GM12878 (cell line): ENCODE results near the gene SUB1. TPM values are rescaled to one million over a fixed set of nuclear protein-coding genes. Genes with fewer than 3 reads are reported as not detected.

Experiments
- ATAC-seq: fragments of 200-7000 bp; cut with Tn5 transposase; 3 replicates; pipeline ENCODE4 v1.9.1; 2020; ENCODE audit warnings: mild to moderate bottlenecking, moderate library complexity
- BruUV-seq: library from RNA; stranded (reverse); fragments of 400-500 nt; replicated peaks from 2 replicates; lab custom pipeline; 2021; lab: Mats Ljungman, UMichigan
- CTCF ChIA-PET: fragments of 300-600 bp; sonication (Branson Sonifier 250); formaldehyde crosslinking; extraction: SDS; loops from one replicate; lab custom pipeline; 2021; ENCODE audit warnings: inconsistent platforms; lab: Yijun Ruan, JAX
- POLR2A ChIA-PET: fragments of 350-600 bp; formaldehyde crosslinking; extraction: SDS; loops from one replicate; lab custom pipeline; 2021; ENCODE audit warnings: inconsistent platforms; lab: Charles Lee
- RAD21 ChIA-PET: fragments of 300-600 bp; sonication (Branson Sonifier 250); formaldehyde crosslinking; loops from one replicate; lab custom pipeline; 2023; ENCODE audit warnings: antibody characterized with exemption; ENCODE audit not compliant: unreplicated experiment; lab: Charles Lee
- SMC1A ChIA-PET: fragments of 300-600 bp; sonication (Branson Sonifier 250); formaldehyde crosslinking; loops from one replicate; lab custom pipeline; 2023; ENCODE audit not compliant: unreplicated experiment, uncharacterized antibody; lab: Charles Lee
- DNase-seq: peaks from one replicate; pipeline ENCODE4 v3.0.0-alpha.2; 2011; ENCODE audit warnings: low read depth, low spot score
- FAIRE-seq: peaks from 3 replicates; lab custom pipeline; 2011; peaks lifted over from hg19 to GRCh38; lab: Jason Lieb, UNC
- H2AFZ ChIP-seq: 2 replicates; pipeline ENCODE4 v1.6.0; 2011; ENCODE audit warnings: low read depth, low read length, control low read depth; ENCODE audit not compliant: control insufficient read depth
- H3K27ac ChIP-seq: 2 replicates; pipeline ENCODE4 v1.5.1; 2011; ENCODE audit warnings: control low read depth; ENCODE audit not compliant: control insufficient read depth, insufficient read depth
- H3K27me3 ChIP-seq, 2 experiments: replicated peaks in 1 of 2; 2 replicates each; pipeline versions ENCODE4 v1.6.0 to v1.6.1; 2011; ENCODE audit warnings: low read length in 1 of 2; ENCODE audit not compliant: control insufficient read depth in 2 of 2, insufficient read depth in 2 of 2
- H3K36me3 ChIP-seq, 2 experiments: 2 replicates each; pipeline ENCODE4 v1.5.1; 2011; ENCODE audit warnings: low read length in 1 of 2; ENCODE audit not compliant: control insufficient read depth in 2 of 2, insufficient read depth in 2 of 2
- H3K4me1 ChIP-seq: 2 replicates; pipeline ENCODE4 v1.6.1; 2011; ENCODE audit warnings: mild to moderate bottlenecking, low read length, moderate library complexity, mixed read lengths; ENCODE audit not compliant: control insufficient read depth, insufficient read depth
- H3K4me2 ChIP-seq: 2 replicates; pipeline ENCODE4 v1.6.0; 2011; ENCODE audit warnings: control low read depth; ENCODE audit not compliant: control insufficient read depth, insufficient read depth
- H3K4me3 ChIP-seq: fragments of 200-600 bp; sonication (generic); 2 replicates; pipeline ENCODE4 v1.5.1; 2016
- H3K79me2 ChIP-seq: 2 replicates; pipeline ENCODE4 v1.6.0; 2011; ENCODE audit warnings: low read length; ENCODE audit not compliant: control insufficient read depth, insufficient read depth
- H3K9ac ChIP-seq: 2 replicates; pipeline ENCODE4 v1.8.0; 2011; ENCODE audit warnings: low read length, control low read depth, mixed read lengths; ENCODE audit not compliant: control insufficient read depth, insufficient read depth
- H3K9me3 ChIP-seq: replicated peaks from 3 replicates; pipeline ENCODE4 v1.5.1; 2011; ENCODE audit warnings: mild to moderate bottlenecking, low read length; ENCODE audit not compliant: control insufficient read depth, insufficient read depth
- H4K20me1 ChIP-seq: 2 replicates; pipeline ENCODE4 v1.6.0; 2011; ENCODE audit not compliant: control insufficient read depth, insufficient read depth
- ATF7 ChIP-seq: fragments of 450-650 bp; IDR thresholded peaks from 2 replicates; pipeline ENCODE4 v1.6.1; 2016; ENCODE audit warnings: low read depth, mild to moderate bottlenecking
- CREM ChIP-seq: IDR thresholded peaks from 2 replicates; pipeline ENCODE4 v1.6.1; 2014; ENCODE audit warnings: antibody characterized with exemption, low read depth
- EED ChIP-seq: sonication (generic); IDR thresholded peaks from 2 replicates; pipeline ENCODE4 v1.6.1; 2016; ENCODE audit warnings: antibody characterized with exemption, low read depth
- IKZF2 ChIP-seq, 2 experiments: fragments of 450-650 bp; IDR thresholded peaks; 2 replicates each; pipeline ENCODE4 v1.6.1; 2017; ENCODE audit warnings: mild to moderate bottlenecking in 2 of 2, moderate library complexity in 2 of 2
- KDM1A ChIP-seq: fragments of 200-600 bp; sonication (generic); IDR thresholded peaks from 2 replicates; pipeline ENCODE4 v1.6.1; 2016; ENCODE audit warnings: borderline replicate concordance
- MAX ChIP-seq: IDR thresholded peaks from 2 replicates; pipeline ENCODE4 v1.6.1; 2012; ENCODE audit warnings: low read depth, low read length, improper control_type of control experiment
- NRF1 ChIP-seq: conservative IDR thresholded peaks from 2 replicates; pipeline ENCODE4 v1.6.1; 2011; ENCODE audit warnings: mild to moderate bottlenecking, low read depth, low read length, improper control_type of control experiment
- POLR2A ChIP-seq: IDR thresholded peaks from 2 replicates; pipeline ENCODE4 v1.6.1; 2011; ENCODE audit warnings: low read depth, mild to moderate bottlenecking, low read length
- POLR2AphosphoS5 ChIP-seq: IDR thresholded peaks from 2 replicates; pipeline ENCODE4 v1.6.1; 2011; ENCODE audit warnings: mild to moderate bottlenecking, low read length, inconsistent platforms
- RUNX3 ChIP-seq: IDR thresholded peaks from 2 replicates; pipeline ENCODE4 v1.6.1; 2012; ENCODE audit warnings: low read length, inconsistent platforms
- TARDBP ChIP-seq: IDR thresholded peaks from 2 replicates; pipeline ENCODE4 v1.6.1; 2016; ENCODE audit warnings: borderline replicate concordance
- ZBED1 ChIP-seq: IDR thresholded peaks from 2 replicates; pipeline ENCODE4 v1.6.1; 2016; ENCODE audit warnings: borderline replicate concordance
- ZSCAN29 ChIP-seq: fragments of 450-650 bp; IDR thresholded peaks from 2 replicates; pipeline ENCODE4 v1.6.1; 2017; ENCODE audit warnings: mild to moderate bottlenecking, moderate library complexity
- WGBS: methylation state at CpG from one replicate; pipeline ENCODE4 v1.1.6; 2016; ENCODE audit warnings: low lambda C conversion rate; ENCODE audit not compliant: insufficient replicate concordance, insufficient coverage; ENCODE audit errors: missing lambda C conversion rate; 5-methylcytosine and 5-hydroxymethylcytosine counted together
- in situ Hi-C: fragments of 300-500 bp; cut with MboI; formaldehyde crosslinking; loops from 9 replicates; pipeline ENCODE4 v1.14.3; 2018; ENCODE audit warnings: mixed read lengths
- intact Hi-C: fragments of 100-400 bp; cut with micrococcal nuclease; formaldehyde crosslinking; loops from one replicate; pipeline ENCODE4 v1.14.2; 2022; ENCODE audit not compliant: unreplicated experiment
- polyA plus RNA-seq, 11 experiments: library from polyadenylated mRNA; depleted of rRNA in 4 of 11; unstranded in 6 of 11; stranded (reverse) in 5 of 11; fragments of >200 nt; fragmentation: Nextera tagmentation in 4 of 11; fragmentation: Illumina TruSeq in 1 of 11; extraction: Ambion mirVana in 4 of 11; extraction: Trizol in 1 of 11; gene quantifications; 1 replicate in 1 of 11; 2 replicates in 10 of 11; pipeline versions ENCODE4 v1.2.1 to v1.2.3, GENCODE V29; 2011 to 2016; ENCODE audit warnings: inconsistent platforms in 2 of 11, missing spikeins in 2 of 11, low read depth in 1 of 11
- total RNA-seq, 4 experiments: library from RNA; depleted of rRNA in 3 of 4; stranded (reverse); fragments of >200 nt in 3 of 4; fragmentation: Illumina TruSeq in 1 of 4; extraction: Trizol in 1 of 4; gene quantifications; 2 replicates each; pipeline versions ENCODE4 v1.2.1 to v1.2.3, GENCODE V29; 2013 to 2021
- TF ChIP-seq, protein P1 (sequence below): IDR thresholded peaks from 2 replicates; pipeline ENCODE4 v1.6.1; 2012; ENCODE audit warnings: mild to moderate bottlenecking, low read depth, low read length
- TF ChIP-seq, protein P2 (sequence below): fragments of 450-650 bp; IDR thresholded peaks from 2 replicates; pipeline ENCODE4 v1.6.1; 2017; ENCODE audit warnings: mild to moderate bottlenecking
- TF ChIP-seq, protein P3 (sequence below): IDR thresholded peaks from 2 replicates; pipeline ENCODE4 v1.6.1; 2011; ENCODE audit warnings: borderline replicate concordance, low read depth, mild to moderate bottlenecking, moderate library complexity, low read length; ENCODE audit not compliant: insufficient read depth, poor library complexity, severe bottlenecking

Gene SUB1
- total and polyA plus RNA-seq, 10 of the 15 experiments (the other 5 are each of a cell fraction or from before 2014, with no cell fraction given) = 468 to 2,785 (median 1,145) TPM

GRCh38 chr5:32642276-32643002, 57.1 kb downstream of the SUB1 start (continued):
- TF ChIP-seq, protein P1, sequence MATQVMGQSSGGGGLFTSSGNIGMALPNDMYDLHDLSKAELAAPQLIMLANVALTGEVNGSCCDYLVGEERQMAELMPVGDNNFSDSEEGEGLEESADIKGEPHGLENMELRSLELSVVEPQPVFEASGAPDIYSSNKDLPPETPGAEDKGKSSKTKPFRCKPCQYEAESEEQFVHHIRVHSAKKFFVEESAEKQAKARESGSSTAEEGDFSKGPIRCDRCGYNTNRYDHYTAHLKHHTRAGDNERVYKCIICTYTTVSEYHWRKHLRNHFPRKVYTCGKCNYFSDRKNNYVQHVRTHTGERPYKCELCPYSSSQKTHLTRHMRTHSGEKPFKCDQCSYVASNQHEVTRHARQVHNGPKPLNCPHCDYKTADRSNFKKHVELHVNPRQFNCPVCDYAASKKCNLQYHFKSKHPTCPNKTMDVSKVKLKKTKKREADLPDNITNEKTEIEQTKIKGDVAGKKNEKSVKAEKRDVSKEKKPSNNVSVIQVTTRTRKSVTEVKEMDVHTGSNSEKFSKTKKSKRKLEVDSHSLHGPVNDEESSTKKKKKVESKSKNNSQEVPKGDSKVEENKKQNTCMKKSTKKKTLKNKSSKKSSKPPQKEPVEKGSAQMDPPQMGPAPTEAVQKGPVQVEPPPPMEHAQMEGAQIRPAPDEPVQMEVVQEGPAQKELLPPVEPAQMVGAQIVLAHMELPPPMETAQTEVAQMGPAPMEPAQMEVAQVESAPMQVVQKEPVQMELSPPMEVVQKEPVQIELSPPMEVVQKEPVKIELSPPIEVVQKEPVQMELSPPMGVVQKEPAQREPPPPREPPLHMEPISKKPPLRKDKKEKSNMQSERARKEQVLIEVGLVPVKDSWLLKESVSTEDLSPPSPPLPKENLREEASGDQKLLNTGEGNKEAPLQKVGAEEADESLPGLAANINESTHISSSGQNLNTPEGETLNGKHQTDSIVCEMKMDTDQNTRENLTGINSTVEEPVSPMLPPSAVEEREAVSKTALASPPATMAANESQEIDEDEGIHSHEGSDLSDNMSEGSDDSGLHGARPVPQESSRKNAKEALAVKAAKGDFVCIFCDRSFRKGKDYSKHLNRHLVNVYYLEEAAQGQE = no peak

DNA sequence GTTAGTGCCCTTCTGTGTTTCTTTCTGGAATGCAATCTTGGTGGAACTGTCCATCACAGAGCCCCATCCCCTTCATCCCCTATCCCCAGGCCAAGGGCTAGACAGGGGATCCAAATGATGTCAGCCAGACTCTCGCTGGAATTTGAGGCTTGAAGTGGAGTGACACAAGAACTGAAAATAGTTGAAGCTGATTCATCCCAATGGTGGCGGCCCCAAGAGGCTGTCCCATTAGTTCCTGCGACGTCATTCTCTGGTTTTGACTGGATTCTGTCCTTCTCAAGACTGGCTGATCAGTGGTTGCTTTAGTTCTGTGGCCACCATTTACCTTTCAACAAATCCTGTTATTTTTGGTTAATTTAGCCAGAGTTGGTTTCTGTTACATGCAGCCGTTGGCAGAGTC, 59.9 kb downstream of the SUB1 start:
- H3K27ac ChIP-seq = no peak overlapping the region
- H3K4me1 ChIP-seq = no peaks in the 10 kb centered on the region
- H3K9ac ChIP-seq = no peak overlapping the region
- ChIA-PET POLR2A (no interaction called here), SMC1A (interaction anchor here (1.0 kb wide), 1 partner anchor 56 kb away, joined by 3 read pairs; no protein-coding TSS in a partner anchor), RAD21 (no interaction called here), CTCF (no interaction called here)
- BruUV-seq = no TSS peak
- H3K27me3 ChIP-seq = no peaks in the 10 kb centered on the region
- no peaks in the 10 kb centered on the region for H3K36me3 ChIP-seq
- no peak overlapping the region for H2AFZ ChIP-seq
- no peaks in the 10 kb centered on the region for H4K20me1 ChIP-seq
- 1% methylated on average over 5 of the region's 5 CpGs for WGBS
- no peaks in the 10 kb centered on the region for H3K9me3 ChIP-seq
- FAIRE-seq (no peak), ATAC-seq (peak; percentile 80), DNase-seq (no peak)
- no peak overlapping the region for H3K4me2 ChIP-seq
- in situ Hi-C loops (no loop called here), intact Hi-C loops (no loop called here)
- H3K79me2 ChIP-seq = no peaks in the 10 kb centered on the region
- no peak overlapping the region for H3K4me3 ChIP-seq
- TF ChIP-seq ZSCAN29 (no peak), TARDBP (no peak), MAX (no peak), EED (peak; percentile 76), POLR2A (no peak), ZBED1 (peak; percentile 34; the same call in 1 of the 2 replicates), POLR2AphosphoS5 (no peak), CREM (peak; percentile 76), ATF7 (peak; percentile 60; the same call in 1 of the 2 replicates), IKZF2 (IDR thresholded peaks at IDR 0.05) (no peak), RUNX3 (peak; percentile 44; the same call in 1 of the 2 replicates), NRF1 (no peak), KDM1A (no peak)
- TF ChIP-seq, protein P2, sequence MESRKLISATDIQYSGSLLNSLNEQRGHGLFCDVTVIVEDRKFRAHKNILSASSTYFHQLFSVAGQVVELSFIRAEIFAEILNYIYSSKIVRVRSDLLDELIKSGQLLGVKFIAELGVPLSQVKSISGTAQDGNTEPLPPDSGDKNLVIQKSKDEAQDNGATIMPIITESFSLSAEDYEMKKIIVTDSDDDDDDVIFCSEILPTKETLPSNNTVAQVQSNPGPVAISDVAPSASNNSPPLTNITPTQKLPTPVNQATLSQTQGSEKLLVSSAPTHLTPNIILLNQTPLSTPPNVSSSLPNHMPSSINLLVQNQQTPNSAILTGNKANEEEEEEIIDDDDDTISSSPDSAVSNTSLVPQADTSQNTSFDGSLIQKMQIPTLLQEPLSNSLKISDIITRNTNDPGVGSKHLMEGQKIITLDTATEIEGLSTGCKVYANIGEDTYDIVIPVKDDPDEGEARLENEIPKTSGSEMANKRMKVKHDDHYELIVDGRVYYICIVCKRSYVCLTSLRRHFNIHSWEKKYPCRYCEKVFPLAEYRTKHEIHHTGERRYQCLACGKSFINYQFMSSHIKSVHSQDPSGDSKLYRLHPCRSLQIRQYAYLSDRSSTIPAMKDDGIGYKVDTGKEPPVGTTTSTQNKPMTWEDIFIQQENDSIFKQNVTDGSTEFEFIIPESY = no peak
- TF ChIP-seq, protein P3, sequence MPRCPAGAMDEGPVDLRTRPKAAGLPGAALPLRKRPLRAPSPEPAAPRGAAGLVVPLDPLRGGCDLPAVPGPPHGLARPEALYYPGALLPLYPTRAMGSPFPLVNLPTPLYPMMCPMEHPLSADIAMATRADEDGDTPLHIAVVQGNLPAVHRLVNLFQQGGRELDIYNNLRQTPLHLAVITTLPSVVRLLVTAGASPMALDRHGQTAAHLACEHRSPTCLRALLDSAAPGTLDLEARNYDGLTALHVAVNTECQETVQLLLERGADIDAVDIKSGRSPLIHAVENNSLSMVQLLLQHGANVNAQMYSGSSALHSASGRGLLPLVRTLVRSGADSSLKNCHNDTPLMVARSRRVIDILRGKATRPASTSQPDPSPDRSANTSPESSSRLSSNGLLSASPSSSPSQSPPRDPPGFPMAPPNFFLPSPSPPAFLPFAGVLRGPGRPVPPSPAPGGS = no peak
